ENCODE results near the gene BACH2.

DNA sequence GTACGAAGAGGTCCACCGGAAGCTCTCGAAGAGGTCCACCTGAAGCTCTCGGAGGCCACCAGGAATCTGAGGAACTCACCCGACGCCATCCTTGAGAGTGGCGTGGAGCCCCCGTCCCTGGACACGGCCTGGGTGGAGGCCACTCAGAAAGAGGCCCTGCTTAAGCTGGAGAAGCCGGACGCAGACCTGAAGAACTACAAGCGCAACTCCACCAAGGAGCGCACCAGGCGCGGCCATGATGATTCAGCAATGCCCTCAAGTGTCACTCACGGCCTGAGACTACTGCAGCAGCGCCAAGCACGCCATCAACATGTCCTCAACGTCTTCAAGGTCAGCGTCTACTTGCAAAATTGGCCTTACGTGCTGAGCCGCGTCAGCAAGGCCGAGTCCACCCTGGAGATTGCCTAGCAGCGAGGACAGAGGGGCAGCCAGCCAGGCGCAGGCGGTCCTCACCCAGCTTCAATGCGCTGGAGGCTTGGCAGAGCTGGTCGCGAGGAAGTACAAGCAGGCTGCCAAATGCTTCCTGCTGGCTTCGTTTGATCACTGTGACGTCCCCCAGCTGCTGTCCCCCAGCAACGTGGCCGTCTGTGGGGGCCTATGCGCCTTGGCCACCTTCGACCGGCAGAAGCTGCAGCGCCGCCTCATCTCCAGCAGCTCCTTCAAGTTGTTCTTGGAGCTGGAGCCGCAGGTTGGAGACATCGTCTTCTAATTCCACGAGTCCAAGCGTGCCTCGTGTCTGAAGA is 410.1 kb downstream of the BACH2 start:
- no peak for TF ChIP-seq EZH2 (IDR thresholded peaks at IDR 0.05; ENCODE audit: low read length)
- TF ChIP-seq, protein P1, sequence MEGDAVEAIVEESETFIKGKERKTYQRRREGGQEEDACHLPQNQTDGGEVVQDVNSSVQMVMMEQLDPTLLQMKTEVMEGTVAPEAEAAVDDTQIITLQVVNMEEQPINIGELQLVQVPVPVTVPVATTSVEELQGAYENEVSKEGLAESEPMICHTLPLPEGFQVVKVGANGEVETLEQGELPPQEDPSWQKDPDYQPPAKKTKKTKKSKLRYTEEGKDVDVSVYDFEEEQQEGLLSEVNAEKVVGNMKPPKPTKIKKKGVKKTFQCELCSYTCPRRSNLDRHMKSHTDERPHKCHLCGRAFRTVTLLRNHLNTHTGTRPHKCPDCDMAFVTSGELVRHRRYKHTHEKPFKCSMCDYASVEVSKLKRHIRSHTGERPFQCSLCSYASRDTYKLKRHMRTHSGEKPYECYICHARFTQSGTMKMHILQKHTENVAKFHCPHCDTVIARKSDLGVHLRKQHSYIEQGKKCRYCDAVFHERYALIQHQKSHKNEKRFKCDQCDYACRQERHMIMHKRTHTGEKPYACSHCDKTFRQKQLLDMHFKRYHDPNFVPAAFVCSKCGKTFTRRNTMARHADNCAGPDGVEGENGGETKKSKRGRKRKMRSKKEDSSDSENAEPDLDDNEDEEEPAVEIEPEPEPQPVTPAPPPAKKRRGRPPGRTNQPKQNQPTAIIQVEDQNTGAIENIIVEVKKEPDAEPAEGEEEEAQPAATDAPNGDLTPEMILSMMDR (optimal IDR thresholded peaks at IDR 0.05 in 1 of 3, IDR thresholded peaks at IDR 0.05 in 1 of 3, conservative IDR thresholded peaks at IDR 0.05 in 1 of 3; ENCODE audit: extremely low read depth in 1 of 3, insufficient read depth in 2 of 3, low read length in 3 of 3) = no peak

All from keratinocyte (primary cell).